Stomach (tissue), 9 donors: ENCODE data around the gene OR9A2. TPM values are rescaled to one million over a fixed set of nuclear protein-coding genes. Genes with fewer than 3 reads are reported as not detected.

ENCODE experiments used
- DNase-seq, 2 donors: peaks; one replicate each; pipeline versions ENCODE4 v3.0.0 to v3.0.0-alpha.2; 2013 to 2019
- H3K27ac ChIP-seq, 5 donors: fragments of 200-600 bp in 4 of 5; sonication (generic) in 4 of 5; one replicate each; pipeline ENCODE4 v1.5.1; 2013 to 2019; ENCODE audit warnings: mild to moderate bottlenecking in 1 of 5, moderate library complexity in 1 of 5
- H3K27me3 ChIP-seq, 3 donors: fragments of 200-600 bp; sonication (generic); one replicate each; pipeline ENCODE4 v1.5.1; 2017 to 2019; ENCODE audit warnings: mixed run types in 1 of 3
- H3K36me3 ChIP-seq, 4 donors: fragments of 200-600 bp; sonication (generic); 1 replicate in 3 of 4; 2 replicates in 1 of 4; pipeline ENCODE4 v1.5.1; 2016 to 2019
- H3K4me1 ChIP-seq, 4 donors: fragments of 200-600 bp; sonication (generic); one replicate each; pipeline ENCODE4 v1.5.1; 2016 to 2019
- H3K4me3 ChIP-seq, 4 donors: fragments of 200-600 bp; sonication (generic) in 3 of 4; one replicate each; pipeline ENCODE4 v1.5.1; 2016 to 2019; ENCODE audit warnings: mild to moderate bottlenecking in 1 of 4
- H3K9me3 ChIP-seq, 4 donors: fragments of 200-600 bp; sonication (generic); one replicate each; pipeline ENCODE4 v1.5.1; 2016 to 2019
- EP300 ChIP-seq: sonication (generic); formaldehyde crosslinking; IDR thresholded peaks from one replicate; pipeline ENCODE4 v1.6.1; 2017; ENCODE audit warnings: antibody characterized with exemption
- POLR2A ChIP-seq, 4 donors: fragments of 450-650 bp; IDR thresholded peaks; one replicate each; pipeline ENCODE4 v1.6.1; 2016; ENCODE audit warnings: antibody characterized with exemption in 4 of 4, control low read depth in 2 of 4, mild to moderate bottlenecking in 1 of 4, moderate library complexity in 1 of 4
- POLR2AphosphoS5 ChIP-seq, 3 donors: sonication (generic); formaldehyde crosslinking; IDR thresholded peaks; one replicate each; pipeline ENCODE4 v1.6.1; 2016; ENCODE audit warnings: antibody characterized with exemption in 3 of 3
- WGBS, 5 donors: extraction: QIAGEN DNeasy Blood & Tissue Kit in 3 of 5; methylation state at CpG; one replicate each; pipeline versions ENCODE4 v1.1.5 to v1.1.7; 2013 to 2018; 5-methylcytosine and 5-hydroxymethylcytosine counted together
- intact Hi-C: fragments of 100-400 bp; cut with DNase I; formaldehyde crosslinking; loops from one replicate; pipeline ENCODE4 v1.15.1; 2023; ENCODE audit warnings: low total_unique reads
- polyA plus RNA-seq, 3 donors: library from polyadenylated mRNA; stranded (reverse); fragments of 200-250 nt; gene quantifications; one replicate each; pipeline ENCODE4 v1.2.3, GENCODE V29; 2013
- total RNA-seq, 5 donors: library from RNA; depleted of rRNA; stranded (reverse); fragments of >200 nt; gene quantifications; one replicate each; pipeline versions ENCODE4 v1.1.0 to v1.2.3, GENCODE V29; 2014 to 2016
- TF ChIP-seq, protein P1 (sequence below), 7 experiments: fragments of 450-650 bp in 4 of 7; fragments of 200-600 bp in 3 of 7; sonication (generic) in 3 of 7; IDR thresholded peaks; one replicate each; pipeline ENCODE4 v1.5.1; 2016 to 2019; ENCODE audit warnings: antibody characterized with exemption in 7 of 7, control low read depth in 2 of 7, mild to moderate bottlenecking in 1 of 7
- donor health status: healthy with polysubstance abuse.
- donor health status: Bipolar disorder and iron deficiency.
- donor health status: healthy.

The OR9A2 gene
- total and polyA plus RNA-seq, 8 donors, result not detected

DNA sequence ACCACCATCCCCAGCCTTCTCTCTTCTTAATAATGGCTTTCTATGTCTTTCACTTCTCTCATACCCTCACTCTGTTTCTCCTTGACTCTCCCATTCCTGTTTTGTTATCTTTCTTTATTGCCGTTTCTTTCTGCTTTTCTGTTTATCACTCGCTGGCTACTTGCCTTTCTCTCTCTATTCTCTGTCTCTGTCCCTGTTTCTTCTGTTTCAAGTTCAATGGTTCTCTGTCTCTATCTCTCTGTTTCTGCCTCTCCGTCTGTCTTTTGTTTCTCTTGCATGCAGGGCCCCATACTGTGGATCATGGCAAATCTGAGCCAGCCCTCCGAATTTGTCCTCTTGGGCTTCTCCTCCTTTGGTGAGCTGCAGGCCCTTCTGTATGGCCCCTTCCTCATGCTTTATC lies 25.1 kb upstream of the OR9A2 start, which contains the start of gene OR6V1:
OR6V1 (plus strand) TSS at position 301 of the 400 bp plus-strand sequence; CDS start at position 301, 0 bp downstream.
- H3K27me3 ChIP-seq, result no peaks in the 10 kb centered on the region
- H3K27ac ChIP-seq, result no peak within 1 kb of the TSS
- TF ChIP-seq EP300 (no peak), POLR2AphosphoS5 (IDR thresholded peaks at IDR 0.05) (no peak)
- no peak for DNase-seq
- H3K4me1 ChIP-seq, result no peaks in the 10 kb centered on the region
- intact Hi-C loops, result no loop called here
- no peak within 1 kb of the TSS for H3K4me3 ChIP-seq
- 80 to 83% (median 81%) methylated on average over 4 of the region's 4 CpGs for WGBS, 5 donors
- H3K36me3 ChIP-seq, result no peaks in the 10 kb centered on the region
- no peaks in the 10 kb centered on the region for H3K9me3 ChIP-seq

DNA sequence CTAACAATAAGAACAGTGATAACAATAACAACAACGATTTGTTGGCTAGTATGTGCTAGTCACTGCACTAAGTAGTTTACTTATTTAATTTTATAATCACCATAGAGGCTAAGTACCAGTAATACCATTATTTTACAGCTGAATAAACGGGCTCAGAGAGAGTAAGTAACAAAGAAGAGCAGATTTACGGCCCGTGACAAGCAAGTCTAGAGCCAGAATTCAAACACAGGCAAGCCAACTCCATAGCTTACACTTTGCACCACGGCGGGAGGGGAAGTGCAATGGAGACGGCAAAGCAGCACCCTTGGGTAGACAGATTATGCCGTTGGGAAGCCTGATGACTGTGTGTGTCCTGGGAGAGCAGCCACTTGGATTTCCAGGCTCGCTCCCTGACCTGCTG lies 24.0 kb upstream of the OR9A2 start:
- 41 to 51% (median 45%) methylated on average over 9 of the region's 9 CpGs for WGBS, 5 donors
- intact Hi-C loops, result no loop called here

DNA sequence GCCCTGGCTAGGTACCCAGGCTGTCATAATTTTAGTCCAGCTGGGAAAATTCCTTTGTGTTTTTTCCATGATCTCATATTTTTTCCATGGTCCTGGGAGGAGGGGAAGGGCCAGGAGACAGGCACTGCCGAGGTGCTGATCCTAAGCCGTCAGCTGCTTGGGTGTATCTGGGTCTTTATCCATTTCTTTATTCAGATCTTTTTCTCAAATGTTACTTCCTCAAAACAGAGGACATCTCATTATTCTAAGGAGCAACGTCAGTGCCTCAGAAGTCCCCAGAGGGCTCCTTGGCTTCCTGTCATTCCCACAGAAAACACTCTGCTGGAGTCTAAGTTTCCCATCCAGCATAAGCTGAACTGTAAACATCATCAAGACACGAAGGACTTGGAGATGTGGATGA lies 22.4 kb upstream of the OR9A2 start:
- no peaks in the 10 kb centered on the region for H3K9me3 ChIP-seq
- intact Hi-C loops, result no loop called here
- H3K4me3 ChIP-seq, result no peak overlapping the region
- H3K27me3 ChIP-seq, result no peaks in the 10 kb centered on the region
- TF ChIP-seq POLR2AphosphoS5 (IDR thresholded peaks at IDR 0.05) (no peak), POLR2A (IDR thresholded peaks at IDR 0.05) (no peak), EP300 (no peak)
- TF ChIP-seq, protein P1, sequence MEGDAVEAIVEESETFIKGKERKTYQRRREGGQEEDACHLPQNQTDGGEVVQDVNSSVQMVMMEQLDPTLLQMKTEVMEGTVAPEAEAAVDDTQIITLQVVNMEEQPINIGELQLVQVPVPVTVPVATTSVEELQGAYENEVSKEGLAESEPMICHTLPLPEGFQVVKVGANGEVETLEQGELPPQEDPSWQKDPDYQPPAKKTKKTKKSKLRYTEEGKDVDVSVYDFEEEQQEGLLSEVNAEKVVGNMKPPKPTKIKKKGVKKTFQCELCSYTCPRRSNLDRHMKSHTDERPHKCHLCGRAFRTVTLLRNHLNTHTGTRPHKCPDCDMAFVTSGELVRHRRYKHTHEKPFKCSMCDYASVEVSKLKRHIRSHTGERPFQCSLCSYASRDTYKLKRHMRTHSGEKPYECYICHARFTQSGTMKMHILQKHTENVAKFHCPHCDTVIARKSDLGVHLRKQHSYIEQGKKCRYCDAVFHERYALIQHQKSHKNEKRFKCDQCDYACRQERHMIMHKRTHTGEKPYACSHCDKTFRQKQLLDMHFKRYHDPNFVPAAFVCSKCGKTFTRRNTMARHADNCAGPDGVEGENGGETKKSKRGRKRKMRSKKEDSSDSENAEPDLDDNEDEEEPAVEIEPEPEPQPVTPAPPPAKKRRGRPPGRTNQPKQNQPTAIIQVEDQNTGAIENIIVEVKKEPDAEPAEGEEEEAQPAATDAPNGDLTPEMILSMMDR (IDR thresholded peaks at IDR 0.05), result no peak
- 31 to 43% (median 41%) methylated on average over 4 of the region's 4 CpGs for WGBS, 5 donors
- H3K4me1 ChIP-seq, result no peaks in the 10 kb centered on the region
- no peak overlapping the region for H3K27ac ChIP-seq
- DNase-seq, result peak in 1 of 2 donors; percentile 41
- H3K36me3 ChIP-seq, result no peaks in the 10 kb centered on the region

More for the DNA sequence above, 24.0 kb upstream of the OR9A2 start:
- Histone ChIP-seq H3K27me3 (no peaks in the 10 kb centered on the region), H3K4me1 (no peaks in the 10 kb centered on the region), H3K9me3 (no peaks in the 10 kb centered on the region), H3K4me3 (no peak overlapping the region), H3K36me3 (no peaks in the 10 kb centered on the region), H3K27ac (no peak overlapping the region)
- DNase-seq, result no peak
- TF ChIP-seq POLR2AphosphoS5 (IDR thresholded peaks at IDR 0.05) (no peak), POLR2A (IDR thresholded peaks at IDR 0.05) (no peak)

DNA sequence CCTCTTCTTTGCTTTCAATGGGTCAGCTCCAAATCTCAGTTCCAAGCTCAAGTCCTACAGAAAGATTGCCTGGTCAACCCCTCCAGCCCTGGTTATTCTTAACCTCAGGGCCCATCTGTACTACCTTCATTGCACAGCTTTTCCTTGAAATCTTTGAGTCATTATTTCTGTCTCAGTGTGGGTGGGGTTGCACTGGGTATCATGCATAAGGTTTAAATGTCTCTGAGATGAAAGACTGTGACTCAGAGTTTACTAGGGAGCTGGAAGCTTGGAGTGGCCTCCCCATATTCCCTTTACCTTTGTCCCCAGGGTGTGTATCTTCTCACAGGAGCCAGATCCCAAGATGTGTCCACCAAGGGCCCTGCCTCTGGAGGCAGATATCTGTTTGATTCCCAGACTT lies 21.9 kb upstream of the OR9A2 start:
- TF ChIP-seq, protein P1 (IDR thresholded peaks at IDR 0.05), result no peak
- no peak for TF ChIP-seq EP300
- no peak overlapping the region for H3K27ac ChIP-seq
- no peak for DNase-seq
- no peaks in the 10 kb centered on the region for H3K9me3 ChIP-seq
- intact Hi-C loops, result no loop called here
- no peaks in the 10 kb centered on the region for H3K27me3 ChIP-seq
- no peaks in the 10 kb centered on the region for H3K4me1 ChIP-seq
- no peak overlapping the region for H3K4me3 ChIP-seq
- H3K36me3 ChIP-seq, result no peaks in the 10 kb centered on the region

DNA sequence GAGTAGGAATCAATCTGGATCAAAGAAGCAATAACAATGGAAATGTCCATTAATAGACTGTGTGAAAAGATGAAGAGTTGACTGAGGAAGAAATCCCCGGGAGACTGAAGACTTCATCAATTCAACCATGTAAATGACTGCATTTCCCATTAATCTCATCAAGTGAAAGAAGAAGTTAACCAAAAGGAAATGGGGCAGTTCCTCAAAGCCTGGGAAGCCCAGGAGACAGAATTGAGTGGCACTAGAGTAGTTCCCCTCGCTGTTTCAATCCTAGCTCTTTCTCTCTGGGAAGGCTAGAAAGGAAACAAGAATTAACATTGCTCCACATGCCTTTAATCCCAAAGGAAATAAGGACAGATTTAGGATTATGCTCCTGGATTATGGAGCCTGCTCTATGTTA lies 20.4 kb upstream of the OR9A2 start:
- no peak overlapping the region for H3K4me3 ChIP-seq
- intact Hi-C loops, result no loop called here
- TF ChIP-seq POLR2AphosphoS5 (IDR thresholded peaks at IDR 0.05) (no peak), EP300 (no peak), POLR2A (IDR thresholded peaks at IDR 0.05) (no peak)
- TF ChIP-seq, protein P1 (IDR thresholded peaks at IDR 0.05), result no peak
- DNase-seq, result no peak
- H3K9me3 ChIP-seq, result no peaks in the 10 kb centered on the region
- 53 to 81% (median 70%) methylated on average over 2 of the region's 2 CpGs for WGBS, 5 donors
- H3K27ac ChIP-seq, result no peak overlapping the region
- no peaks in the 10 kb centered on the region for H3K27me3 ChIP-seq
- no peaks in the 10 kb centered on the region for H3K36me3 ChIP-seq
- no peaks in the 10 kb centered on the region for H3K4me1 ChIP-seq
